ENCODE results near the gene SHANK1. TPM values are rescaled to one million over a fixed set of nuclear protein-coding genes. Genes with fewer than 3 reads are reported as not detected.

SHANK1 gene
- total and polyA plus RNA-seq, 2 experiments from 2014 or later = 0.58 to 2.7 TPM

DNA sequence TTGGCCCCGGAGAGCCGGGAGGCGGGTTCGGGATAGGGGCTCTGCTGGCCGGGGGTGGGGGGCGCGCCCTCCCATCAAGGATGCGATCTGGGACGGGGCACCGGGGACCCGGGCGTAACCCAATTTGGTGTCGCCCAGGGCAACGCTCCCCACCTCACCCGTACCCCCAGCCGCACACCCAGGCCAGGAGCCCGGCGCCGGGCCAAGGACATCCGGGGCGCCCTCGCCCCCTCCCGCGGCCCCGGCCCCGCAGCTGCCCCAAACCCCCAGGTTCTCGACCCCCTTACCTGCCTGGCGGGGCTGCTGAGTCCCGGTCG lies 525 bp downstream of the SHANK1 start:
- H3K9ac ChIP-seq = no peak overlapping the region
- peak overlapping the region; percentile 60 for H2AFZ ChIP-seq
- no peak overlapping the region for H3K27ac ChIP-seq
- no peaks in the 10 kb centered on the region for H3K9me3 ChIP-seq (ENCODE audit: low read depth)
- no peak for DNase-seq
- H4K20me1 ChIP-seq (ENCODE audit: insufficient read depth) = no peaks in the 10 kb centered on the region
- 5% methylated on average over 25 of the region's 30 CpGs; no CpG with 5 or more reads in 1 of the 2 experiments for WGBS, 2 experiments (ENCODE audit: low coverage in 1 of 2, low lambda C conversion rate in 2 of 2, missing lambda C conversion rate in 2 of 2)
- H3K79me2 ChIP-seq (ENCODE audit: insufficient read depth) = peaks cover 7% of the 10 kb centered on the region; the same call in 1 of the 2 replicates
- H3K4me2 ChIP-seq (ENCODE audit: unreplicated experiment) = peak overlapping the region; percentile 77
- peaks cover 6% of the 10 kb centered on the region; the same call in 1 of the 2 replicates for H3F3A ChIP-seq (ENCODE audit: insufficient read depth)
- no peaks in the 10 kb centered on the region for H3K36me3 ChIP-seq (ENCODE audit: low read depth)
- no peaks in the 10 kb centered on the region for H3K27me3 ChIP-seq (replicated peaks; ENCODE audit: insufficient read depth)
- H3K4me3 ChIP-seq = peak overlapping the region; percentile 69
- 0 out of 2 replicates have a peak, but pooled peaks cover 12% of the 10 kb centered on the region for H3K4me1 ChIP-seq (ENCODE audit: insufficient read depth)
- TF ChIP-seq EZH2 (IDR thresholded peaks at IDR 0.05; ENCODE audit: insufficient read depth, poor library complexity, severe bottlenecking) (no peak), EZH2phosphoT487 (IDR thresholded peaks at IDR 0.05; ENCODE audit: insufficient read depth, low read depth) (no peak)
- no peaks in the 10 kb centered on the region for H3K9me2 ChIP-seq (ENCODE audit: insufficient read depth)
- in situ Hi-C loops (cut with MboI) = no loop called here

DNA sequence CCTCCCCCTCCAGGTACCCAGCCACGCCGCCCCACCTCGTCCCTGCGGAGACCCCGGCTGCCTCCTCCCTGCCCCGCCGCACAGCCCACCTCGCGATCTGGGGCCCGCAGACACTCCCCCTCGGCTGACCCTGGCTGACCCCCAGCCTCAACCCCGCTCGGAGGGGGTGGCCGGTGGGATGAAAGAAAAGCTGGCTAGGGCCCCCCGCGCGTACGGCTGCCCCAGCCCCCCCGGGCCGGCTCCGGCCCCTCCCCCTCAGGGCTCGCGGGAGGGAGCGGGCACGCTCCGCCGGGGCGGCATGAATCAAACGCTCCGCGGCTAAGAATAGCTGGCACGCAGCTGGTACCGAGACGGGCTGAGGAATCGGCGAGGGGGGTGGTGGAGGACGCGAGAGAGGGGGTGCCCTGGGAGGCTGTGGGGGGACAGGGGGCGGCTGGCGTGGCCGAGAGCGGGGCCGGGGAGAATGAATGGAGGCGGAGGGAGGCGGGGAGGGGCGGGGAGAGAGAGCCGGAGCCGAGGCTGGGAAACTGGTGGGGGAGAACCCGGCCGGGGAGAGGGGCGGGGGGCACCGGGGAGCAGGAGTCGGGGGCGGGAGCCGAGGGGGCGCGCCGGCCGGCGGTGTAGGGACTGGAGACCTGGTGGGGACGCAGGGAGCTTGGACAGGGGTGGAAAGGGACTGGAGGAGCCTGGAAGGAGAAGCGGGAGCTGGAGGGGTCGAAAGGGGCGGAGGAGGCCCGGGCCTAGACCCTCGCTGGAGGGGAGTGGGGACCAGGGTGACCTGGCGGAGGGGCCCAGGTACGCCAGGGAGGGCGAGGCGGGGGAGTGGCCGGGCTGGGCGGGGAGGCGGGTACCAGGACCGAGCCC lies 1.1 kb downstream of the SHANK1 start:
- H2AFZ ChIP-seq = peak overlapping the region; percentile 60

DNA sequence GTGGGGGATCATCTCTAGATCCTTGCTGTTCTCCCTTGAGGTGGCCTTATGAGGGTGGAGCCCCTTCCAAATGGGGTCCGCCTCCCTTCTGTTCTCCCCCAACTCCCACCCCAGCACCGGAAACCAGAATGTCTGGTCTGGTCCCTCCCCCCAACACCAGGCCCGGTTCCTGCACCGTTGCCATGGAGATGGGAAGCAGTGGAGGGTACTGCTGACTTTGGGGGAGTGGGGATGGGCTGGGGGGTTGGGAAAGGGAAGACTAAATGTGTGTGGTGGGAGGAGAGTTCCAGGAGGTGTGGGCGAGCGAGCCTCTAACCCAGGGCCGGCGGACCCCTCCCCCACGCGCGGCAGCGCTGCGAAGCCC lies 1.7 kb downstream of the SHANK1 start:
- Histone ChIP-seq H3K4me3 (peak overlapping the region; percentile 69), H3K79me2 (ENCODE audit: insufficient read depth) (no peaks in the 10 kb centered on the region), H3K27me3 (replicated peaks; ENCODE audit: insufficient read depth) (no peaks in the 10 kb centered on the region), H3K4me1 (ENCODE audit: insufficient read depth) (0 out of 2 replicates have a peak, but pooled peaks cover 12% of the 10 kb centered on the region), H3K9ac (no peak overlapping the region), H3K27ac (no peak overlapping the region), H4K20me1 (ENCODE audit: insufficient read depth) (no peaks in the 10 kb centered on the region), H3F3A (ENCODE audit: insufficient read depth) (peaks cover 5% of the 10 kb centered on the region; the same call in 1 of the 2 replicates), H3K36me3 (ENCODE audit: low read depth) (no peaks in the 10 kb centered on the region), H2AFZ (no peak overlapping the region), H3K9me3 (ENCODE audit: low read depth) (no peaks in the 10 kb centered on the region), H3K9me2 (ENCODE audit: insufficient read depth) (no peaks in the 10 kb centered on the region), H3K4me2 (ENCODE audit: unreplicated experiment) (peak overlapping the region; percentile 77)
- no peak for DNase-seq
- TF ChIP-seq EZH2phosphoT487 (IDR thresholded peaks at IDR 0.05; ENCODE audit: insufficient read depth, low read depth) = no peak
- TF ChIP-seq EZH2 (IDR thresholded peaks at IDR 0.05; ENCODE audit: insufficient read depth, poor library complexity, severe bottlenecking) = no peak
- 15% methylated on average over 4 to 13 of the region's 13 CpGs for WGBS, 2 experiments (ENCODE audit: low coverage in 1 of 2, low lambda C conversion rate in 2 of 2, missing lambda C conversion rate in 2 of 2)
- in situ Hi-C loops (cut with MboI) = no loop called here

More for the DNA sequence above, 1.1 kb downstream of the SHANK1 start:
- Histone ChIP-seq H3K27ac (no peak overlapping the region), H3F3A (ENCODE audit: insufficient read depth) (peaks cover 6% of the 10 kb centered on the region; the same call in 1 of the 2 replicates), H3K4me2 (ENCODE audit: unreplicated experiment) (peak overlapping the region; percentile 77), H3K4me3 (peak overlapping the region; percentile 69), H3K9ac (no peak overlapping the region), H3K9me3 (ENCODE audit: low read depth) (no peaks in the 10 kb centered on the region), H4K20me1 (ENCODE audit: insufficient read depth) (no peaks in the 10 kb centered on the region), H3K27me3 (replicated peaks; ENCODE audit: insufficient read depth) (no peaks in the 10 kb centered on the region), H3K4me1 (ENCODE audit: insufficient read depth) (0 out of 2 replicates have a peak, but pooled peaks cover 12% of the 10 kb centered on the region), H3K79me2 (ENCODE audit: insufficient read depth) (peaks cover 2% of the 10 kb centered on the region; the same call in 1 of the 2 replicates), H3K9me2 (ENCODE audit: insufficient read depth) (no peaks in the 10 kb centered on the region), H3K36me3 (ENCODE audit: low read depth) (no peaks in the 10 kb centered on the region)
- WGBS, 2 experiments (ENCODE audit: low coverage in 1 of 2, low lambda C conversion rate in 2 of 2, missing lambda C conversion rate in 2 of 2) = 0 to 1% methylated on average over 3 to 62 of the region's 74 CpGs
- in situ Hi-C loops (cut with MboI) = no loop called here
- no peak for TF ChIP-seq EZH2phosphoT487 (IDR thresholded peaks at IDR 0.05; ENCODE audit: insufficient read depth, low read depth)
- no peak for TF ChIP-seq EZH2 (IDR thresholded peaks at IDR 0.05; ENCODE audit: insufficient read depth, poor library complexity, severe bottlenecking)
- DNase-seq = peak; percentile 65

DNA sequence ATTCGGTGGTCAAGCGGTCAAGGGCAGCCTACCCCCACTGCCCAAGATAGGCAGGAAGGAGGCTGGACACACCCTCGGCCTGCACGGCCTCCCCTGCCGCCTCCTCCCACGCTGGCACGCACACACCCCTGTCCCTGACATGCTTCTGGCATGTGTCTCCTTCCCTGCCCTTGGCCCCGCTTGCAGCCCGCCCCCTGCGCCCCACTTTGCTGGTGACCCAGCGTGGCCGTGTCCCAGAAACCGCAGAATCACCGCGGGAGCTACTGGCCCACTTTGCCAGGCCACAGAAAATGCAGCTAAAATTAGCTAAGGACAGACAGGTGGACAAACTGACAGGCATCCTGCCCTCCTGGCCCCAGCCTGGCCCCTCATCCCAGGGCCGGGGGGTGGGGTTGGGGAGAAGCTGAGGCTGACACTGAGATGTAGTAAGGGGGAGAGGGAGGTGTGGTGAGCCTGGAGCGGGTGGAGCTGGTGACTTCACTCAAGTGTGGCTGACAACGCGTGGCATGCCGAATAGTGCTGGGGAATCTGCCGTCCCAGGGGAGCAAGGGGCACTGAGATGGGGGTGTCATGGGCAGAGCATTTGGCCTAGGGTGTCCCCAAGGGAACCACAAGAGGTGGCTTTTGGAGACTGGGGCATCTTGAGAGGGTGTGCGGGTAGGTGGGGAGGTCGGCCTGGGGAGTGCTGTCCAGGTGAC lies 2.4 kb downstream of the SHANK1 start:
- H3F3A ChIP-seq (ENCODE audit: insufficient read depth) = no peaks in the 10 kb centered on the region
- H3K9me2 ChIP-seq (ENCODE audit: insufficient read depth) = no peaks in the 10 kb centered on the region
- in situ Hi-C loops (cut with MboI) = no loop called here
- WGBS, 2 experiments (ENCODE audit: low coverage in 1 of 2, low lambda C conversion rate in 2 of 2, missing lambda C conversion rate in 2 of 2) = 75 to 77% methylated on average over 19 to 23 of the region's 23 CpGs
- H3K27me3 ChIP-seq (replicated peaks; ENCODE audit: insufficient read depth) = no peaks in the 10 kb centered on the region
- H3K27ac ChIP-seq = no peak overlapping the region
- no peak overlapping the region for H2AFZ ChIP-seq
- no peak overlapping the region for H3K4me2 ChIP-seq (ENCODE audit: unreplicated experiment)
- H3K4me1 ChIP-seq (ENCODE audit: insufficient read depth) = 0 out of 2 replicates have a peak, but pooled peaks cover 7% of the 10 kb centered on the region
- no peaks in the 10 kb centered on the region for H3K36me3 ChIP-seq (ENCODE audit: low read depth)
- no peak overlapping the region for H3K4me3 ChIP-seq
- TF ChIP-seq EZH2 (IDR thresholded peaks at IDR 0.05; ENCODE audit: insufficient read depth, poor library complexity, severe bottlenecking) = no peak
- TF ChIP-seq EZH2phosphoT487 (IDR thresholded peaks at IDR 0.05; ENCODE audit: insufficient read depth, low read depth) = no peak
- H3K79me2 ChIP-seq (ENCODE audit: insufficient read depth) = no peaks in the 10 kb centered on the region
- no peak for DNase-seq
- no peaks in the 10 kb centered on the region for H3K9me3 ChIP-seq (ENCODE audit: low read depth)
- H3K9ac ChIP-seq = no peak overlapping the region
- H4K20me1 ChIP-seq (ENCODE audit: insufficient read depth) = no peaks in the 10 kb centered on the region
